HepG2 (cell line): Measurements from ENCODE around the gene ZNF223. TPM values are rescaled to one million over a fixed set of nuclear protein-coding genes. Genes with fewer than 3 reads are reported as not detected.
A peak's percentile ranks its signal among the peaks of the same experiment; 100 is the strongest.

Experiments
- GATA4 ChIP-seq: sonication (generic); IDR thresholded peaks from 2 replicates; pipeline ENCODE4 v1.6.1; 2016; ENCODE audit warnings: antibody characterized with exemption, low read depth, borderline replicate concordance
- HNRNPK ChIP-seq: fragments of 200-400 bp; formaldehyde crosslinking; IDR thresholded peaks from 2 replicates; pipeline ENCODE4 v1.6.1; 2018; ENCODE audit warnings: low read length, low read depth, moderate library complexity, mild to moderate bottlenecking; ENCODE audit not compliant: poor library complexity, severe bottlenecking
- RFX5 ChIP-seq: IDR thresholded peaks from 2 replicates; pipeline ENCODE4 v1.6.1; 2011; ENCODE audit warnings: low read depth, low read length, improper control_type of control experiment
- SUZ12 ChIP-seq: fragments of 150-350 bp; IDR thresholded peaks from 2 replicates; pipeline ENCODE4 v1.6.1; 2014; ENCODE audit warnings: low read depth, low read length
- SYNCRIP ChIP-seq: fragments of 200-400 bp; formaldehyde crosslinking; IDR thresholded peaks from 2 replicates; pipeline ENCODE4 v1.6.1; 2018; ENCODE audit warnings: mild to moderate bottlenecking, low read depth, low read length; ENCODE audit not compliant: insufficient read depth
- TRIM24 ChIP-seq: sonication (generic); formaldehyde crosslinking; IDR thresholded peaks from 2 replicates; pipeline ENCODE4 v1.8.0; 2022; ENCODE audit warnings: mild to moderate bottlenecking, missing genetic modification reagents
- ZNF160 ChIP-seq: sonication (generic); formaldehyde crosslinking; IDR thresholded peaks from 2 replicates; pipeline ENCODE4 v1.8.0; 2022; ENCODE audit warnings: mild to moderate bottlenecking, inconsistent platforms, missing genetic modification reagents
- ZNF260 ChIP-seq: sonication (generic); formaldehyde crosslinking; IDR thresholded peaks from 2 replicates; pipeline ENCODE4 v1.4.0; 2020; ENCODE audit warnings: missing genetic modification reagents, low read depth, mild to moderate bottlenecking, borderline replicate concordance
- ZNF326 ChIP-seq: sonication (generic); formaldehyde crosslinking; IDR thresholded peaks from 2 replicates; pipeline ENCODE4 v1.4.0; 2020; ENCODE audit warnings: missing genetic modification reagents, borderline replicate concordance
- ZNF343 ChIP-seq: sonication (generic); formaldehyde crosslinking; IDR thresholded peaks from 2 replicates; pipeline ENCODE4 v1.4.0; 2020; ENCODE audit warnings: mild to moderate bottlenecking, missing genetic modification reagents
- ZNF530 ChIP-seq: sonication (generic); formaldehyde crosslinking; IDR thresholded peaks from 2 replicates; pipeline ENCODE4 v1.5.0; 2020; ENCODE audit warnings: low read depth, mild to moderate bottlenecking, missing genetic modification reagents
- ZNF672 ChIP-seq: sonication (generic); formaldehyde crosslinking; IDR thresholded peaks from 2 replicates; pipeline ENCODE4 v1.8.1; 2022; ENCODE audit warnings: missing genetic modification reagents
- polyA plus RNA-seq, 8 experiments: library from polyadenylated mRNA; depleted of rRNA in 3 of 8; stranded (reverse) in 7 of 8; unstranded in 1 of 8; fragments of >200 nt; fragmentation: Illumina TruSeq in 4 of 8; extraction: Trizol in 4 of 8; gene quantifications; 2 replicates each; pipeline versions ENCODE4 v1.2.1 to v1.2.3, GENCODE V29; 2011 to 2016; ENCODE audit warnings: low read depth in 4 of 8, missing spikeins in 1 of 8, mixed read lengths in 1 of 8; ENCODE audit not compliant: insufficient read depth in 1 of 8
- total RNA-seq, 5 experiments: library from RNA; depleted of rRNA; stranded (reverse); fragments of >200 nt; fragmentation: Illumina TruSeq; extraction: Trizol; gene quantifications; 2 replicates each; pipeline ENCODE4 v1.2.3, GENCODE V29; 2016; ENCODE audit warnings: low read depth in 1 of 5
- TF ChIP-seq, protein P1 (sequence below): sonication (generic); formaldehyde crosslinking; IDR thresholded peaks from 2 replicates; pipeline ENCODE4 v1.4.0; 2020; ENCODE audit warnings: mild to moderate bottlenecking, missing genetic modification reagents
- TF ChIP-seq, protein P2 (sequence below): sonication (generic); formaldehyde crosslinking; IDR thresholded peaks from 2 replicates; pipeline ENCODE4 v1.5.0; 2020; ENCODE audit warnings: mild to moderate bottlenecking, missing genetic modification reagents
- TF ChIP-seq, protein P3 (sequence below): sonication (generic); formaldehyde crosslinking; IDR thresholded peaks from 2 replicates; pipeline ENCODE4 v1.5.0; 2020; ENCODE audit warnings: missing genetic modification reagents
- TF ChIP-seq, protein P4 (sequence below): IDR thresholded peaks from 2 replicates; pipeline ENCODE4 v1.6.1; 2012; ENCODE audit warnings: inconsistent platforms
- TF ChIP-seq, protein P5 (sequence below): sonication (generic); formaldehyde crosslinking; IDR thresholded peaks from 2 replicates; pipeline ENCODE4 v1.5.0; 2020; ENCODE audit warnings: missing genetic modification reagents, mild to moderate bottlenecking, borderline replicate concordance

The ZNF223 gene
- total and polyA plus RNA-seq, 2 of the 13 experiments (the other 11 are each of a cell fraction or from before 2014, with no cell fraction given): 2.0 to 4.8 TPM

DNA sequence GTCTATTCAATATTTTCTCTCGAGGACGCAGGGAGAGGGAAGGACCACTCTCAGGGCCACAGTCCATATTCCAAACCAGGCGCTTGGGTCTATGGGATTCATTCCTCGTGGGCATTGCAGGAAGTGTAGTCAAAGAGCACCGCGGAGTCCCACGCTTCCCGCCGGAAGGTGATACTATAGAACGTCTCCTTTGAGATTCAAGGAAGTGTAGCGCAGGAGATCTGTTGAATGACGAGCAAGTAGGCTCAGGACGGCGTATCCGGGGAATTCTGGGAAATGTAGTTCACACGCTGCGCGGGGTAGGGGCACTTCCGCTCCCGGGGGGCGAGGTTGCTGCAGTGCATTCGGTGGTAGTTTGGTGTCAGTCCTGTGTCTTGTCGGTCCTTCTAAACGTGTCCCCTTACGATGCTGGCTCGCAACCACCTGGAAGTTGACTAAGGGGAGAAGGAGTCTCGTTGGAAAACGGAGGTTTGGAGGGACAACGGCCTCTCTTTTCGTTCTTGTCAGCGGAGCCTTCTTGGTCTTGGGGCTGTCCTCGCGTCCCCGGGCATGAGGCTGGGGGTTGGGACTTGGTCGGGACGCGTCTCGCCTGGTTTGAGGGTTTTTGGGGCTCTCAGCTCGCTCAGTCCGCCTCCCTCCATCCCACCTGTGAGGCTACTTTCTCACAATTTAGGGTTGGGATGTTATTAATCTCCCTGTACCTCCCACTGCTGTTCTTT is 20.1 kb downstream of the ZNF223 start, which contains the start of gene ZNF284 (continued):
- TF ChIP-seq ZNF326 (CRISPR knock-in tag) (no peak), ZNF343 (CRISPR knock-in tag) (no peak), TRIM24 (CRISPR knock-in tag) (no peak), HNRNPK (no peak), ZNF530 (CRISPR knock-in tag) (no peak), ZNF160 (CRISPR knock-in tag) (0 out of 2 replicates have a peak, but pooled peaks have one; percentile 65), ZNF672 (CRISPR knock-in tag) (no peak), GATA4 (no peak), SUZ12 (peak; percentile 65), RFX5 (no peak), ZNF260 (CRISPR knock-in tag) (no peak), SYNCRIP (no peak)
- TF ChIP-seq, protein P1, sequence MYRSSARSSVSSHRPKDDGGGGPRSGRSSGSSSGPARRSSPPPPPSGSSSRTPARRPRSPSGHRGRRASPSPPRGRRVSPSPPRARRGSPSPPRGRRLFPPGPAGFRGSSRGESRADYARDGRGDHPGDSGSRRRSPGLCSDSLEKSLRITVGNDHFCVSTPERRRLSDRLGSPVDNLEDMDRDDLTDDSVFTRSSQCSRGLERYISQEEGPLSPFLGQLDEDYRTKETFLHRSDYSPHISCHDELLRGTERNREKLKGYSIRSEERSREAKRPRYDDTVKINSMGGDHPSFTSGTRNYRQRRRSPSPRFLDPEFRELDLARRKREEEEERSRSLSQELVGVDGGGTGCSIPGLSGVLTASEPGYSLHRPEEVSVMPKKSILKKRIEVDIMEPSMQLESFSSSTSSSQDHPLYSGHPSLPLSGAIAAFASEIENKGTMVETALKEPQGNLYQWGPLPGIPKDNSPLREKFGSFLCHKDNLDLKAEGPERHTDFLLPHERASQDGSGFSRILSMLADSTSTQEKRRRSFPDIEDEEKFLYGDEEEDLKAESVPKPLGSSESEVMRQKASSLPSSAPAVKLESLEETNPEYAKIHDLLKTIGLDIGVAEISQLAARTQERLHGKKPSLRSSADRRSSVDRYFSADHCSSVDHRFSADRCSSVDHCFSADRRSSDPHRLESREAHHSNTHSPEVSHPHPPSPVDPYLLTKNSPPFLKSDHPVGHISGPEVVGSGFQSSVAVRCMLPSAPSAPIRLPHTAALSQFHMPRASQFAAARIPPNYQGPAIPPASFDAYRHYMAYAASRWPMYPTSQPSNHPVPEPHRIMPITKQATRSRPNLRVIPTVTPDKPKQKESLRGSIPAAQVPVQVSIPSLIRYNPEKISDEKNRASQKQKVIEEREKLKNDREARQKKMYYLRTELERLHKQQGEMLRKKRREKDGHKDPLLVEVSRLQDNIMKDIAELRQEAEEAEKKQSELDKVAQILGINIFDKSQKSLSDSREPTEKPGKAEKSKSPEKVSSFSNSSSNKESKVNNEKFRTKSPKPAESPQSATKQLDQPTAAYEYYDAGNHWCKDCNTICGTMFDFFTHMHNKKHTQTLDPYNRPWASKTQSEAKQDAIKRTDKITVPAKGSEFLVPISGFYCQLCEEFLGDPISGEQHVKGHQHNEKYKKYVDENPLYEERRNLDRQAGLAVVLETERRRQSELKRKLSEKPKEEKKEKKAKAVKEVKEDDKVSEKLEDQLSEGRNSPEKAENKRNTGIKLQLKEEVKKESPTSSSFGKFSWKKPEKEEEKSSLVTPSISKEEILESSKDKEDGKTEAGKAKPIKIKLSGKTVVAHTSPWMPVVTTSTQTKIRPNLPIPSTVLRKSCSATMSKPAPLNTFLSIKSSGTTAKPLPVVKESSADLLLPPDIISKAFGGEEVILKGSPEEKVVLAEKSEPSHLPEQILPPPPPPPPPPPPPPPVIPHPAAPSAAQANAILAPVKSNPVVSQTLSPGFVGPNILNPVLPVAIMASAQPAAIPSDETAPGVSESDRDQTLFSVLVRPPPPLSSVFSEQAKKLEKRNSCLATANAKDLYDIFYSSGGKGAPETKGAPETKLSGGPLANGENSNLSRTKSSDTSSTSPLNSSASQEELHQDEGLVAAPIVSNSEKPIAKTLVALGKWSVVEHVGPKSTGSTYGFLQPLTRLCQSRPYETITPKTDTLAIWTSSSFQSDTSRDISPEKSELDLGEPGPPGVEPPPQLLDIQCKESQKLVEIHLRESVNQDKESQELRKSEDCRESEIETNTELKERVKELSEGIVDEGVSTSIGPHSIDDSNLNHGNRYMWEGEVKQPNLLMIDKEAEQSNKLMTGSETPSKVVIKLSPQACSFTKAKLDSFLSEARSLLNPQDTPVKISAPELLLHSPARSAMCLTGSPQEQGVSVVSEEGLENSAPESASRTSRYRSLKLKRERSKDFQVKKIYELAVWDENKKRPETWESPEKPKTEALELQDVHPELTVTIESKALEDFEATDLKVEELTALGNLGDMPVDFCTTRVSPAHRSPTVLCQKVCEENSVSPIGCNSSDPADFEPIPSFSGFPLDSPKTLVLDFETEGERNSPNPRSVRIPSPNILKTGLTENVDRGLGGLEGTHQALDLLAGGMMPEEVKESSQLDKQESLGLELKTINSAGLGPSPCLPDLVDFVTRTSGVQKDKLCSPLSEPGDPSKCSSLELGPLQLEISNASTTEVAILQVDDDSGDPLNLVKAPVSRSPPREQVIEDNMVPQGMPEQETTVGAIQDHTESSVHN: no peak
- TF ChIP-seq, protein P2, sequence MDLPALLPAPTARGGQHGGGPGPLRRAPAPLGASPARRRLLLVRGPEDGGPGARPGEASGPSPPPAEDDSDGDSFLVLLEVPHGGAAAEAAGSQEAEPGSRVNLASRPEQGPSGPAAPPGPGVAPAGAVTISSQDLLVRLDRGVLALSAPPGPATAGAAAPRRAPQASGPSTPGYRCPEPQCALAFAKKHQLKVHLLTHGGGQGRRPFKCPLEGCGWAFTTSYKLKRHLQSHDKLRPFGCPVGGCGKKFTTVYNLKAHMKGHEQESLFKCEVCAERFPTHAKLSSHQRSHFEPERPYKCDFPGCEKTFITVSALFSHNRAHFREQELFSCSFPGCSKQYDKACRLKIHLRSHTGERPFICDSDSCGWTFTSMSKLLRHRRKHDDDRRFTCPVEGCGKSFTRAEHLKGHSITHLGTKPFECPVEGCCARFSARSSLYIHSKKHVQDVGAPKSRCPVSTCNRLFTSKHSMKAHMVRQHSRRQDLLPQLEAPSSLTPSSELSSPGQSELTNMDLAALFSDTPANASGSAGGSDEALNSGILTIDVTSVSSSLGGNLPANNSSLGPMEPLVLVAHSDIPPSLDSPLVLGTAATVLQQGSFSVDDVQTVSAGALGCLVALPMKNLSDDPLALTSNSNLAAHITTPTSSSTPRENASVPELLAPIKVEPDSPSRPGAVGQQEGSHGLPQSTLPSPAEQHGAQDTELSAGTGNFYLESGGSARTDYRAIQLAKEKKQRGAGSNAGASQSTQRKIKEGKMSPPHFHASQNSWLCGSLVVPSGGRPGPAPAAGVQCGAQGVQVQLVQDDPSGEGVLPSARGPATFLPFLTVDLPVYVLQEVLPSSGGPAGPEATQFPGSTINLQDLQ (CRISPR knock-in tag): no peak
- TF ChIP-seq, protein P3, sequence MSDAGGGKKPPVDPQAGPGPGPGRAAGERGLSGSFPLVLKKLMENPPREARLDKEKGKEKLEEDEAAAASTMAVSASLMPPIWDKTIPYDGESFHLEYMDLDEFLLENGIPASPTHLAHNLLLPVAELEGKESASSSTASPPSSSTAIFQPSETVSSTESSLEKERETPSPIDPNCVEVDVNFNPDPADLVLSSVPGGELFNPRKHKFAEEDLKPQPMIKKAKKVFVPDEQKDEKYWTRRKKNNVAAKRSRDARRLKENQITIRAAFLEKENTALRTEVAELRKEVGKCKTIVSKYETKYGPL (CRISPR knock-in tag): no peak
- TF ChIP-seq, protein P4, sequence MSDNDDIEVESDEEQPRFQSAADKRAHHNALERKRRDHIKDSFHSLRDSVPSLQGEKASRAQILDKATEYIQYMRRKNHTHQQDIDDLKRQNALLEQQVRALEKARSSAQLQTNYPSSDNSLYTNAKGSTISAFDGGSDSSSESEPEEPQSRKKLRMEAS: peak; percentile 58
- TF ChIP-seq, protein P5, sequence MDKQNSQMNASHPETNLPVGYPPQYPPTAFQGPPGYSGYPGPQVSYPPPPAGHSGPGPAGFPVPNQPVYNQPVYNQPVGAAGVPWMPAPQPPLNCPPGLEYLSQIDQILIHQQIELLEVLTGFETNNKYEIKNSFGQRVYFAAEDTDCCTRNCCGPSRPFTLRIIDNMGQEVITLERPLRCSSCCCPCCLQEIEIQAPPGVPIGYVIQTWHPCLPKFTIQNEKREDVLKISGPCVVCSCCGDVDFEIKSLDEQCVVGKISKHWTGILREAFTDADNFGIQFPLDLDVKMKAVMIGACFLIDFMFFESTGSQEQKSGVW (CRISPR knock-in tag): no peak
